ENCODE data around the gene POU2AF3.

DNA sequence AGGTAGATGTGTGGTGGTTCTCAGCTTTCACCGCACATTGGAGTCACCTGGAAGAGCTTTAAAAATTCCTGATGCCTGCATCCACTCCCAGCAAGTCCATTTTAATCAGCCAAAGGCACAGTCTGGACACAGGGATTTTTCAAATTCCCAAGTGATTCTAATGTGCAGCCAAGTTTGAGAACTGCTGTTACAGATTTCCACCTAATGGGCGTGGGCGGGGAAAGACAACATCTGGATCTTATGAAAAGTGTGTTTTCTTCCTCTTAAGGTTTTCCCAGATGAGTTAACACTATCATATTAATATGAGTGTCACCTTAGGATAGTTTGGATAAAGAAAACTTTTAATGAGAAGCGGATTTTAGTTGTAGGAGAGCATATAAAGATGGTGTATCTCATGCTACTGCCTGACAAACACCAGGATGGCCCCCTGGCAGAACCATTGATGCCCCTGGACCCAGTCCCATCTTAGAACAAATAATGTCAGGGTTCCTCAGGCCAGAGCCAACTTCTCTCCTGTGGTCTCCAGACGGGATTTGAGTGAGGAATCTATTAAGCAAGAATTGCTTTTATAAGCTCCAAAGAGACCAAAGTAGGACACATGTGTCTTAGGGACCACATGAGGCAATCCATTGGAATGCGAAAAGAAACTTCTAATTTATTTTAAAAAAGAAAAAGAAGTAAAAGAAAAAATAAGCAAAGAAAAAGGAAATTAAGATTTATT is 48.8 kb downstream of the POU2AF3 start:
- TF ChIP-seq, protein P1, sequence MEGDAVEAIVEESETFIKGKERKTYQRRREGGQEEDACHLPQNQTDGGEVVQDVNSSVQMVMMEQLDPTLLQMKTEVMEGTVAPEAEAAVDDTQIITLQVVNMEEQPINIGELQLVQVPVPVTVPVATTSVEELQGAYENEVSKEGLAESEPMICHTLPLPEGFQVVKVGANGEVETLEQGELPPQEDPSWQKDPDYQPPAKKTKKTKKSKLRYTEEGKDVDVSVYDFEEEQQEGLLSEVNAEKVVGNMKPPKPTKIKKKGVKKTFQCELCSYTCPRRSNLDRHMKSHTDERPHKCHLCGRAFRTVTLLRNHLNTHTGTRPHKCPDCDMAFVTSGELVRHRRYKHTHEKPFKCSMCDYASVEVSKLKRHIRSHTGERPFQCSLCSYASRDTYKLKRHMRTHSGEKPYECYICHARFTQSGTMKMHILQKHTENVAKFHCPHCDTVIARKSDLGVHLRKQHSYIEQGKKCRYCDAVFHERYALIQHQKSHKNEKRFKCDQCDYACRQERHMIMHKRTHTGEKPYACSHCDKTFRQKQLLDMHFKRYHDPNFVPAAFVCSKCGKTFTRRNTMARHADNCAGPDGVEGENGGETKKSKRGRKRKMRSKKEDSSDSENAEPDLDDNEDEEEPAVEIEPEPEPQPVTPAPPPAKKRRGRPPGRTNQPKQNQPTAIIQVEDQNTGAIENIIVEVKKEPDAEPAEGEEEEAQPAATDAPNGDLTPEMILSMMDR (IDR thresholded peaks at IDR 0.05): no peak
- TF ChIP-seq POLR2A (IDR thresholded peaks at IDR 0.05): no peak
